Fibroblast of villous mesenchyme (primary cell): ENCODE data around the gene MSTN. TPM values are rescaled to one million over a fixed set of nuclear protein-coding genes. Genes with fewer than 3 reads are reported as not detected.
"Not testable (repeated sequence)": the region's sequence is repeated elsewhere in the genome, so short reads cannot be mapped to it uniquely, and the experiment has no call there.

ENCODE experiments used
- DNase-seq: peaks from one replicate; pipeline ENCODE4 v3.0.0-alpha.2; 2010; ENCODE audit warnings: low read depth
- H3K4me3 ChIP-seq: 2 replicates; pipeline ENCODE4 v1.5.1; 2011; ENCODE audit warnings: low read depth, mild to moderate bottlenecking, low read length
- total RNA-seq: library from RNA; depleted of rRNA; stranded (reverse); fragments of >200 nt; gene quantifications from 2 replicates; pipeline ENCODE4 v1.2.3, GENCODE V29; 2012
- TF ChIP-seq, protein P1 (sequence below): IDR thresholded peaks from 2 replicates; pipeline ENCODE4 v1.5.1; 2012; ENCODE audit warnings: low read depth, mild to moderate bottlenecking, low read length; ENCODE audit not compliant: insufficient read depth

Gene MSTN
- total RNA-seq, 1 donor, result under 0.01 TPM

DNA sequence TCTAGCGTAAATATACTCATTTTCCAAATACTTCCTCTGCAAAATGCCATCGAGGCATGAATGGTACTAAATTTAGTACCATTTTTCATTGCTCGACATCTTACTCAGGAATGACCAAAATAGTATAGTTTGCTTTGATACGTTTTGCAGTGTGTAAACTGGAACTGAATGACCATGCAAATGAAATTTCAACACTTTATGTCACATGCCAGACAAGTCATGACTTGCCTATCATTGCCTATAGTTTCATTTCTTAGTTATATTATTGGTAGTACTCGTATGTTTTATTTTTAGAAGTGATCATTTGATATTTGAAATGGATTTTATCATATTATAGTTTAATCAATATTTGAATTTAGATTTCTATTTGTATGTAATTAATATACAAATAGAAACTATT is 9.1 kb downstream of the MSTN start:
- no peak overlapping the region for H3K4me3 ChIP-seq
- DNase-seq, result no peak
- TF ChIP-seq, protein P1, sequence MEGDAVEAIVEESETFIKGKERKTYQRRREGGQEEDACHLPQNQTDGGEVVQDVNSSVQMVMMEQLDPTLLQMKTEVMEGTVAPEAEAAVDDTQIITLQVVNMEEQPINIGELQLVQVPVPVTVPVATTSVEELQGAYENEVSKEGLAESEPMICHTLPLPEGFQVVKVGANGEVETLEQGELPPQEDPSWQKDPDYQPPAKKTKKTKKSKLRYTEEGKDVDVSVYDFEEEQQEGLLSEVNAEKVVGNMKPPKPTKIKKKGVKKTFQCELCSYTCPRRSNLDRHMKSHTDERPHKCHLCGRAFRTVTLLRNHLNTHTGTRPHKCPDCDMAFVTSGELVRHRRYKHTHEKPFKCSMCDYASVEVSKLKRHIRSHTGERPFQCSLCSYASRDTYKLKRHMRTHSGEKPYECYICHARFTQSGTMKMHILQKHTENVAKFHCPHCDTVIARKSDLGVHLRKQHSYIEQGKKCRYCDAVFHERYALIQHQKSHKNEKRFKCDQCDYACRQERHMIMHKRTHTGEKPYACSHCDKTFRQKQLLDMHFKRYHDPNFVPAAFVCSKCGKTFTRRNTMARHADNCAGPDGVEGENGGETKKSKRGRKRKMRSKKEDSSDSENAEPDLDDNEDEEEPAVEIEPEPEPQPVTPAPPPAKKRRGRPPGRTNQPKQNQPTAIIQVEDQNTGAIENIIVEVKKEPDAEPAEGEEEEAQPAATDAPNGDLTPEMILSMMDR, result no peak

DNA sequence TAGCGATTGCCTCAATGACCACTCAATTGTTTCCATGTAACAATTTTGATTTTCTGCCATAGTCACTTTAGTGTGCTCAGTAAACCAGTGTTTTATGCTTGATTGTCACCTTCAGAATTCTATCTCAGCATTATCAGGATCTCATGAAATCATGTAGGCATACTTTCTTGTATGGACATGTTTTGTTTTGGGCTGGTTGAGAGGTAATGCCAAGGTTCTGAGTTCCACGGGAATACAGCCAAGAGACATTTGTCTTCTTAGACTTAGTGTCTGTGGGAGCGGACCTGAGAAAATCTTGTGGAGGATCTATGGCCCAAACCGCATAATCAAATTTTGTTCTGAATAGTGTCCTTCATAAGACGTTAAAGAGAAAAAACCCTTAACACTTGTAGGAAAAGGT is 10.2 kb downstream of the MSTN start:
- DNase-seq, result no peak
- H3K4me3 ChIP-seq, result no peak overlapping the region
- TF ChIP-seq, protein P1, result no peak

DNA sequence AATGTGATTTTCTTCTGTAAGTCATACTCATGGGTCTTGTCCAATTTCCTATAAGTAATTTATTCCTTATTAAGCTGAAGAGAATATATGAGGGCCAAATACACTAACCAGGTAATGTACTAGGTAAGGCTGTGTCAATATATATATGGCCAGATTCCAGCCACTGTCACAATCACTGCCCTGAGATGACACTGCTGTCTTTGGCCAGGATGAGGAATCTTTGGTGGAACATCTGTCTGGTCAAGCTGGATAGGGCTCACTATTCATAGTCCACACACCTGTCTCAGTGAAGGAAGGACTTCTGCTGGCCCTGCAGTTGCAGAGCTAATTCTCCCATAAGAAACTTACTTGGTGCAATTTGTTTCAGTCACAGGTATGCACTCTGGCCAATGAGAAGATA is 11.3 kb downstream of the MSTN start:
- no peak for DNase-seq
- H3K4me3 ChIP-seq, result no peak overlapping the region
- TF ChIP-seq, protein P1, result no peak

DNA sequence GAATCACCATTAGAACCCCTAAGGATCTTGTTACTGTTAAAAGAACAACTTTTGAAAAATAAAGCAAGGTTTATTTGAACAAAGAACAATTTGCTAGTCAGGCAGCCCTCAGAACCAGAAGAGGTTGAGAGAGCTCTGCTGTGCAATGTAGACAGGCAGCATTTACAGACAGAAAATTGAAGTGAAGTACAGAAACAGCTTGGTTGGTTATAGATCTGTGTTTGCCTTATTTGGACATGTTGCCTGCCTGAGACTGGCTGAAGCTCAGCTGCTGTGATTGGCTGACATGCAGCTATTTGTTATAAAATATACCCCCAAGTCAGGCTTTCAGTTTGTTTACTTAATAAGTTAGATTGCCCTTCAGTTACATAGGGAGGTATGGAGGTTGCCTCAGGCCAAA is 12.5 kb downstream of the MSTN start:
- TF ChIP-seq, protein P1, result no peak
- H3K4me3 ChIP-seq, result no peak overlapping the region
- DNase-seq, result no peak

DNA sequence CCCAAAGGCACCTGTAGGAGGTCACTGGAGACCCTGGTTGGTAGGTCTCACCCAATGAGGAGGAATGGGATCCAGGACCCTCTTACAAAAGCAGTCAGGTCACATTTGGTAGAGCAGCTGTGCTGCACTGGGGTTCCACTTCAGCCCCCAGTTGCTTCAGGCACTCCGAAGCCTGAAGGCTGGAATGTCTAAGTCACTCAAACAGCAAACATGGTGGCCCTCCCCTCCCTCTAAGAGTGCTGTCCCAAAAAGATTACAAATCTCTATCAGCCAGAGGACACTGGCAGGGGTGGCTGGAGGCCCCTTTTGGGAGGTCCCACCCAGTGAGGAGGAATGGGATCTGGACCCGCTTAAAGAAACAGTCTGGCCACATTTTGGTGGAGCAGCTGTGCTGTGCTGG is 17.7 kb downstream of the MSTN start:
- TF ChIP-seq, protein P1, result no peak
- no peak overlapping the region for H3K4me3 ChIP-seq
- DNase-seq, result no peak

DNA sequence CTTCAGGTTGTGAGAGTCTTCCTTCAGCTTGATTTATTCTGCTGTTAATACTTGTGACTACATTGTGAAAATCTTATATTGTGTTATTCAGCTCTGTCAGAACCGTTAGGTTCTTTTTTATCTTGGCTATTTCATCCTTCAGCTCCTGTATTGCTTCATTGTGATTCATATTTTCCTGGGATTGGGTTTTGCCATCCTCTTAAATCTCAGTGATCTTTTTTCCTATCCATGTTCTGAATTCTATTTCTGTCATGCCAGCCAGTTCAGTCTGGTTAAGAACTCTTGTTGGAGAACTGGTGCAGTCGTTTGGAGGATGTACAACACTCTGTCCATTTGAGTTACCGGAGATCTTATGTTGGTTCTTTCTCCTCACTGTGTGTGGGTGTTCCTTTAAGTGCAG is 19.1 kb downstream of the MSTN start:
- no peak for DNase-seq
- TF ChIP-seq, protein P1, result no peak
- H3K4me3 ChIP-seq, result no peak overlapping the region

DNA sequence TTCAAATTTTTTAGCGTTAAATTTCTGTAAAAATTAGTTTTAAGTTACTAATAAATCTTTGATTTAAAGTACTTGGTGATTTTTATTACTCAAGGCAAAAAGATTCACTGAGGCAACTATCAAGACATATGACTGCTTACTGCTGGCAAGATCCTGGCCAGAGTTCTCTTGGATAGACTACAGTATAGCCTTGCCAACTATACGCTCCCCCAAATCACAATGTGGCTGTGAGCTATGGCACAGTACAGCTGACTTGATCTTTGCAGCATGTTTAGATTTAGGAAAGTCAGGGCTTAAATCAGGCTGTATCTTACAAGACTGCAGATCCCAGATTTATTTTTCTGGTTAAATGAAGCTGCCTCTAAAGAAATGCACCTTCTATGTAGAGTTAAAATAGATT is 26.5 kb downstream of the MSTN start:
- DNase-seq, result no peak
- no peak overlapping the region for H3K4me3 ChIP-seq
- TF ChIP-seq, protein P1, result no peak

DNA sequence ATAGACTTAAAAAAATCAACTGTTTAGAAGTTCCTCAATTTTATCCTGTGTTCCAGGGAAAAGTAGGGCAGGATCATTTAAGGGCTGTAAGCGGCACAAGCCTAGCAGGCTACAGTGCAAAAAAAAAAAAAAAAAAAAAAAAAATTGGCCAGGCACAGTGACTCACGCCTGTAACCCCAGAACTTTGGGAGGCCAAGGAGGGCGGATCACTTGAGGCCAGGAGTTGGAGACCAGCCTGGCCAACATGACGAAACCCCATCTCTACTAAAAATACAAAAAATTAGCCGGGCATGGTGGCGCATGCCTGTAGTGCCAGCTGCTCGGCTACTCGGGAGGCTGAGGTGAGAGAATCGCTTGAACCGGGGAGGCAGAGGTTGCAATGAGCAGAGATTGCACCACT is 28.1 kb downstream of the MSTN start:
- DNase-seq, H3K4me3 ChIP-seq: not testable (repeated sequence)
